Measurements from ENCODE around the gene KCNK15. TPM values are rescaled to one million over a fixed set of nuclear protein-coding genes. Genes with fewer than 3 reads are reported as not detected.

The KCNK15 gene
- polyA plus RNA-seq, 3 donors: 0.03 TPM; not detected in 2

GRCh38 chr20:44735816-44736169 lies 9.9 kb upstream of the KCNK15 start:
- no peak for TF ChIP-seq CTCF (IDR thresholded peaks at IDR 0.05)
- 93% methylated on average over 3 of the region's 4 CpGs for WGBS (ENCODE audit: insufficient coverage)
- Histone ChIP-seq H3K9ac (ENCODE audit: insufficient read depth, low read length, poor library complexity, severe bottlenecking) (no peak overlapping the region), H3K36me3 (replicated peaks in 1 of 2; ENCODE audit: control insufficient read depth in 1 of 2, insufficient read depth in 2 of 2, low read length in 2 of 2) (no peaks in the 10 kb centered on the region), H4K20me1 (ENCODE audit: insufficient read depth, low read length) (no peaks in the 10 kb centered on the region), H3K27me3 (ENCODE audit: control insufficient read depth in 2 of 2, insufficient read depth in 2 of 2, low read length in 2 of 2) (no peaks in the 10 kb centered on the region), H3K79me2 (ENCODE audit: insufficient read depth, low read length) (no peaks in the 10 kb centered on the region), H3K4me1 (ENCODE audit: control insufficient read depth in 1 of 2, insufficient read depth in 2 of 2, low read length in 2 of 2) (no peaks in the 10 kb centered on the region), H2AFZ (ENCODE audit: insufficient read depth, low read depth, low read length, poor library complexity, severe bottlenecking) (peak overlapping the region; percentile 82), H3K4me2 (replicated peaks; ENCODE audit: extremely low read depth, low read length, poor library complexity, severe bottlenecking) (peak overlapping the region; percentile 64), H3K27ac (ENCODE audit: low read depth in 1 of 2, low read length in 2 of 2) (peak overlapping the region in 1 of 2 donors; percentile 73), H3K4me3 (replicated peaks in 1 of 3; ENCODE audit: low read depth in 2 of 3, low read length in 3 of 3) (peak overlapping the region; percentile 6 to 58 (median 26)), H3K9me3 (replicated peaks in 1 of 2; ENCODE audit: control insufficient read depth in 1 of 2, insufficient read depth in 1 of 2, low read length in 2 of 2) (peaks cover 0 to 4% of the 10 kb centered on the region in 2 donors)
- Mint-ChIP-seq H3K9me3 (peaks cover 7 to 17% (median 13%) of the 10 kb centered on the region in 7 donors), H3K4me3 (peak overlapping the region; percentile 74 to 88), H3K36me3 (no peaks in the 10 kb centered on the region), H3K4me1 (peaks cover 8% of the 10 kb centered on the region), H3K27ac (peak overlapping the region; percentile 85 to 96 (median 93)), H3K27me3 (ENCODE audit: low read depth in 3 of 3) (peaks cover 1 to 6% (median 3%) of the 10 kb centered on the region in 3 donors)
- intact Hi-C loops (cut with micrococcal nuclease): loop anchor here (10.0 kb wide), 1 partner anchor 521 kb away; the partner anchor contains the start of gene OSER1 (in 2 of the 2)
- DNase-seq: no peak

GRCh38 chr20:44736170-44737021 lies 9.3 kb upstream of the KCNK15 start:
- 0% methylated on average over 2 of the region's 6 CpGs for WGBS (ENCODE audit: insufficient coverage)
- no peaks in the 10 kb centered on the region for H3K36me3 Mint-ChIP-seq
- H3K9me3 Mint-ChIP-seq: peaks cover 7 to 17% (median 13%) of the 10 kb centered on the region in 7 donors
- H3K27me3 Mint-ChIP-seq (ENCODE audit: low read depth in 3 of 3): peaks cover 1 to 6% (median 5%) of the 10 kb centered on the region in 3 donors
- H3K36me3 ChIP-seq (replicated peaks in 1 of 2; ENCODE audit: control insufficient read depth in 1 of 2, insufficient read depth in 2 of 2, low read length in 2 of 2): no peaks in the 10 kb centered on the region
- peak overlapping the region; percentile 64 for H3K4me2 ChIP-seq (replicated peaks; ENCODE audit: extremely low read depth, low read length, poor library complexity, severe bottlenecking)
- peaks cover 8% of the 10 kb centered on the region for H3K4me1 Mint-ChIP-seq
- peaks cover 0 to 4% of the 10 kb centered on the region in 2 donors for H3K9me3 ChIP-seq (replicated peaks in 1 of 2; ENCODE audit: control insufficient read depth in 1 of 2, insufficient read depth in 1 of 2, low read length in 2 of 2)
- DNase-seq: peak; percentile 74 to 89 (median 88)
- peak overlapping the region in 1 of 2 donors; percentile 73 for H3K27ac ChIP-seq (ENCODE audit: low read depth in 1 of 2, low read length in 2 of 2)
- peak overlapping the region; percentile 82 for H2AFZ ChIP-seq (ENCODE audit: insufficient read depth, low read depth, low read length, poor library complexity, severe bottlenecking)
- H3K4me1 ChIP-seq (ENCODE audit: control insufficient read depth in 1 of 2, insufficient read depth in 2 of 2, low read length in 2 of 2): no peaks in the 10 kb centered on the region
- H3K9ac ChIP-seq (ENCODE audit: insufficient read depth, low read length, poor library complexity, severe bottlenecking): no peak overlapping the region
- intact Hi-C loops (cut with micrococcal nuclease): loop anchor here (10.0 kb wide), 1 partner anchor 522 kb away; the partner anchor contains the start of gene OSER1 (in 2 of the 2)
- H3K4me3 Mint-ChIP-seq: peak overlapping the region; percentile 74 to 88
- no peaks in the 10 kb centered on the region for H3K27me3 ChIP-seq (ENCODE audit: control insufficient read depth in 2 of 2, insufficient read depth in 2 of 2, low read length in 2 of 2)
- H3K79me2 ChIP-seq (ENCODE audit: insufficient read depth, low read length): no peaks in the 10 kb centered on the region
- H4K20me1 ChIP-seq (ENCODE audit: insufficient read depth, low read length): no peaks in the 10 kb centered on the region
- peak overlapping the region; percentile 6 to 58 (median 26) for H3K4me3 ChIP-seq (replicated peaks in 1 of 3; ENCODE audit: low read depth in 2 of 3, low read length in 3 of 3)
- TF ChIP-seq CTCF (IDR thresholded peaks at IDR 0.05): no peak
- peak overlapping the region; percentile 85 to 96 (median 93) for H3K27ac Mint-ChIP-seq
